HEK293 (cell line): ENCODE results near the gene TBC1D17.

ENCODE experiments used
- GLI4 ChIP-seq: fragments of 450-650 bp; formaldehyde crosslinking; IDR thresholded peaks from 2 replicates; pipeline ENCODE4 v1.5.1; 2016; ENCODE audit warnings: missing biosample characterization, missing genetic modification characterization
- GLIS2 ChIP-seq: fragments of 450-650 bp; formaldehyde crosslinking; IDR thresholded peaks from 2 replicates; pipeline ENCODE4 v1.5.1; 2016; ENCODE audit warnings: missing biosample characterization, missing genetic modification characterization
- KLF16 ChIP-seq: fragments of 450-650 bp; formaldehyde crosslinking; IDR thresholded peaks from 2 replicates; pipeline ENCODE4 v1.5.1; 2017; ENCODE audit warnings: missing biosample characterization, missing genetic modification characterization
- KLF7 ChIP-seq: fragments of 450-650 bp; formaldehyde crosslinking; IDR thresholded peaks from 2 replicates; pipeline ENCODE4 v1.5.1; 2016; ENCODE audit warnings: missing biosample characterization, missing genetic modification characterization, borderline replicate concordance
- KLF8 ChIP-seq: fragments of 450-650 bp; formaldehyde crosslinking; IDR thresholded peaks from 2 replicates; pipeline ENCODE4 v1.5.1; 2016; ENCODE audit warnings: missing biosample characterization, missing genetic modification characterization
- SCRT1 ChIP-seq: fragments of 450-650 bp; formaldehyde crosslinking; IDR thresholded peaks from 2 replicates; pipeline ENCODE4 v1.5.1; 2016; ENCODE audit warnings: missing biosample characterization, missing genetic modification characterization, borderline replicate concordance
- SP7 ChIP-seq: fragments of 450-650 bp; formaldehyde crosslinking; IDR thresholded peaks from 2 replicates; pipeline ENCODE4 v1.5.1; 2016; ENCODE audit warnings: missing biosample characterization, missing genetic modification characterization
- ZBTB1 ChIP-seq: fragments of 450-650 bp; formaldehyde crosslinking; IDR thresholded peaks from 2 replicates; pipeline ENCODE4 v1.5.1; 2016; ENCODE audit warnings: missing biosample characterization, missing genetic modification characterization
- ZBTB17 ChIP-seq: fragments of 450-650 bp; formaldehyde crosslinking; IDR thresholded peaks from 2 replicates; pipeline ENCODE4 v1.5.1; 2016; ENCODE audit warnings: missing biosample characterization, missing genetic modification characterization
- ZEB2 ChIP-seq: fragments of 450-650 bp; formaldehyde crosslinking; IDR thresholded peaks from 2 replicates; pipeline ENCODE4 v1.5.1; 2016; ENCODE audit warnings: missing biosample characterization, missing genetic modification characterization
- ZFHX2 ChIP-seq: fragments of 450-650 bp; formaldehyde crosslinking; conservative IDR thresholded peaks from 2 replicates; pipeline ENCODE4 v1.5.1; 2016; ENCODE audit warnings: missing biosample characterization, missing genetic modification characterization
- ZNF140 ChIP-seq: fragments of 450-650 bp; formaldehyde crosslinking; IDR thresholded peaks from 2 replicates; pipeline ENCODE4 v1.5.1; 2016; ENCODE audit warnings: missing biosample characterization, missing genetic modification characterization
- ZNF169 ChIP-seq: fragments of 450-650 bp; formaldehyde crosslinking; IDR thresholded peaks from 2 replicates; pipeline ENCODE4 v1.5.1; 2016; ENCODE audit warnings: missing biosample characterization, missing genetic modification characterization
- ZNF19 ChIP-seq: fragments of 450-650 bp; formaldehyde crosslinking; IDR thresholded peaks from 2 replicates; pipeline ENCODE4; 2016; ENCODE audit warnings: missing biosample characterization, missing genetic modification characterization, low read depth
- ZNF23 ChIP-seq: fragments of 450-650 bp; formaldehyde crosslinking; IDR thresholded peaks from 2 replicates; pipeline ENCODE4 v1.5.1; 2016; ENCODE audit warnings: missing biosample characterization, missing genetic modification characterization, borderline replicate concordance
- ZNF239 ChIP-seq: fragments of 450-650 bp; formaldehyde crosslinking; IDR thresholded peaks from 2 replicates; pipeline ENCODE4 v1.5.1; 2016; ENCODE audit warnings: missing biosample characterization, missing genetic modification characterization
- ZNF248 ChIP-seq: fragments of 450-650 bp; formaldehyde crosslinking; IDR thresholded peaks from 2 replicates; pipeline ENCODE4 v1.5.1; 2017; ENCODE audit warnings: missing biosample characterization, missing genetic modification characterization
- ZNF280D ChIP-seq: fragments of 450-650 bp; formaldehyde crosslinking; IDR thresholded peaks from 2 replicates; pipeline ENCODE4 v1.5.1; 2016; ENCODE audit warnings: missing biosample characterization, missing genetic modification characterization
- ZNF433 ChIP-seq: fragments of 450-650 bp; formaldehyde crosslinking; IDR thresholded peaks from 2 replicates; pipeline ENCODE4 v1.5.1; 2016; ENCODE audit warnings: missing biosample characterization, missing genetic modification characterization, low read depth
- ZNF521 ChIP-seq: fragments of 450-650 bp; formaldehyde crosslinking; IDR thresholded peaks from 2 replicates; pipeline ENCODE4 v1.5.1; 2017; ENCODE audit warnings: missing biosample characterization, mild to moderate bottlenecking, missing genetic modification characterization
- ZNF560 ChIP-seq: fragments of 450-650 bp; formaldehyde crosslinking; IDR thresholded peaks from 2 replicates; pipeline ENCODE4 v1.5.1; 2017; ENCODE audit warnings: missing biosample characterization, missing genetic modification characterization, borderline replicate concordance
- ZNF610 ChIP-seq: fragments of 450-650 bp; formaldehyde crosslinking; IDR thresholded peaks from 2 replicates; pipeline ENCODE4 v1.5.1; 2016; ENCODE audit warnings: missing biosample characterization, missing genetic modification characterization, borderline replicate concordance
- ZNF621 ChIP-seq: fragments of 450-650 bp; formaldehyde crosslinking; IDR thresholded peaks from 2 replicates; pipeline ENCODE4 v1.5.1; 2017; ENCODE audit warnings: missing biosample characterization, missing genetic modification characterization
- ZNF629 ChIP-seq: fragments of 450-650 bp; formaldehyde crosslinking; IDR thresholded peaks from 2 replicates; pipeline ENCODE4 v1.5.1; 2017; ENCODE audit warnings: missing biosample characterization, missing genetic modification characterization
- ZNF777 ChIP-seq: fragments of 450-650 bp; formaldehyde crosslinking; IDR thresholded peaks from 2 replicates; pipeline ENCODE4 v1.5.1; 2017; ENCODE audit warnings: missing biosample characterization, missing genetic modification characterization, borderline replicate concordance
- TF ChIP-seq, protein P1 (sequence below): fragments of 450-650 bp; formaldehyde crosslinking; IDR thresholded peaks from 2 replicates; pipeline ENCODE4 v1.5.1; 2017; ENCODE audit warnings: missing biosample characterization, missing genetic modification characterization
- TF ChIP-seq, protein P2 (sequence below): fragments of 450-650 bp; formaldehyde crosslinking; IDR thresholded peaks from 2 replicates; pipeline ENCODE4 v1.5.1; 2016; ENCODE audit warnings: missing biosample characterization, missing genetic modification characterization
- TF ChIP-seq, protein P3 (sequence below): fragments of 450-650 bp; formaldehyde crosslinking; IDR thresholded peaks from 2 replicates; pipeline ENCODE4 v1.5.1; 2016; ENCODE audit warnings: missing biosample characterization, missing genetic modification characterization

Gene TBC1D17

DNA sequence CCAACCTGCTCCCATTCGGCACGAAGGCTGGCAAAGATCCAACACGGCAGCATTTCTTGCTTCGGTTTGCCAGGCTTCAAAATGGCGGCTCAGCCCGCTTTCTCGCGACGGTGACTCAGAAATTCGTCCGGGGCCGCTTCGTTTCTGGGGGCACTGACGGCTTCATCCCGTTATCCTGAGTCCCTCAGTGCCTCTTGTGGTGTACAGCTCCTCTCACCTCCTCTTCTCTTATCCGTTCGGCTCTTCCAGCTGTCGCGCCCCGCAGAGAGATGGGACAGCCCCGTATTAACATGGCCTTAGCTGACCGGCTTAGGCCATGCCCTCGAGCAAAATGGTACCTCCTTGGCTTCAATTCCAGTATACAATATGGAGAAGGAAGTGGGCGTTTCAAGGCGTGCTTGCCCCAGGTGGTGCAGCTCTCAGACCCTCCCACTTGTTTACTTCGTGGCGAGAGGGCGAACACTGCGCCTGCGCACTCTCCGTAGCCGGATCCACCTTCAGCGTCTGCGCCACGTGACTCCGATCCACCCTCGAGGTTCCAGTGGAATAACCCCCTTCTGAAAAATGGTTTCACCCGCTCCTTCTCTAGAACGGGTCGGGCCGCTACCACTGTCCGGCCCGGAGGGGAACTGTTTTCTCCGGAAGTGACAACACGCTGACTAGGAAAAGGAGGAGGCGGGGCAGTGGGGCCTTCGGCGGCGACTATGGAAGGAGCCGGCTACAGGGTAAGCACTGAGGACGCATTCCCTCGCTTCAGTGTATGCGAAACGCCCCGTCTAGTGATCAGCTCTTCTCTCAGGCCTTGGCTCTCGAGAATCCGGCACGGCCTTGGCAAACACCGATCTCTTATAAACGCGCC is at the start of gene TBC1D17, which contains the start of gene AKT1S1 (continued):
- TF ChIP-seq, protein P1, sequence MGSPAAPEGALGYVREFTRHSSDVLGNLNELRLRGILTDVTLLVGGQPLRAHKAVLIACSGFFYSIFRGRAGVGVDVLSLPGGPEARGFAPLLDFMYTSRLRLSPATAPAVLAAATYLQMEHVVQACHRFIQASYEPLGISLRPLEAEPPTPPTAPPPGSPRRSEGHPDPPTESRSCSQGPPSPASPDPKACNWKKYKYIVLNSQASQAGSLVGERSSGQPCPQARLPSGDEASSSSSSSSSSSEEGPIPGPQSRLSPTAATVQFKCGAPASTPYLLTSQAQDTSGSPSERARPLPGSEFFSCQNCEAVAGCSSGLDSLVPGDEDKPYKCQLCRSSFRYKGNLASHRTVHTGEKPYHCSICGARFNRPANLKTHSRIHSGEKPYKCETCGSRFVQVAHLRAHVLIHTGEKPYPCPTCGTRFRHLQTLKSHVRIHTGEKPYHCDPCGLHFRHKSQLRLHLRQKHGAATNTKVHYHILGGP: peak; percentile 92
- no peak for TF ChIP-seq ZNF19 (tag by site-specific recombination)
- peak; percentile 80 for TF ChIP-seq ZNF777
- TF ChIP-seq GLIS2 (tag by site-specific recombination): no peak
- 0 out of 2 replicates have a peak, but pooled peaks have one; percentile 12 for TF ChIP-seq KLF7 (tag by site-specific recombination)
- peak; percentile 14; the same call in 1 of the 2 replicates for TF ChIP-seq ZNF610 (tag by site-specific recombination)
- no peak for TF ChIP-seq ZBTB1 (tag by site-specific recombination)
- TF ChIP-seq ZBTB17 (tag by site-specific recombination): peak; percentile 69
- TF ChIP-seq SCRT1 (tag by site-specific recombination): no peak
- TF ChIP-seq ZNF23 (tag by site-specific recombination): no peak
- no peak for TF ChIP-seq GLI4 (tag by site-specific recombination)
- TF ChIP-seq ZNF280D (tag by site-specific recombination): no peak
- TF ChIP-seq ZNF621 (tag by site-specific recombination): no peak
- no peak for TF ChIP-seq ZNF521 (tag by site-specific recombination)
- TF ChIP-seq ZNF560 (tag by site-specific recombination): no peak
- TF ChIP-seq, protein P2, sequence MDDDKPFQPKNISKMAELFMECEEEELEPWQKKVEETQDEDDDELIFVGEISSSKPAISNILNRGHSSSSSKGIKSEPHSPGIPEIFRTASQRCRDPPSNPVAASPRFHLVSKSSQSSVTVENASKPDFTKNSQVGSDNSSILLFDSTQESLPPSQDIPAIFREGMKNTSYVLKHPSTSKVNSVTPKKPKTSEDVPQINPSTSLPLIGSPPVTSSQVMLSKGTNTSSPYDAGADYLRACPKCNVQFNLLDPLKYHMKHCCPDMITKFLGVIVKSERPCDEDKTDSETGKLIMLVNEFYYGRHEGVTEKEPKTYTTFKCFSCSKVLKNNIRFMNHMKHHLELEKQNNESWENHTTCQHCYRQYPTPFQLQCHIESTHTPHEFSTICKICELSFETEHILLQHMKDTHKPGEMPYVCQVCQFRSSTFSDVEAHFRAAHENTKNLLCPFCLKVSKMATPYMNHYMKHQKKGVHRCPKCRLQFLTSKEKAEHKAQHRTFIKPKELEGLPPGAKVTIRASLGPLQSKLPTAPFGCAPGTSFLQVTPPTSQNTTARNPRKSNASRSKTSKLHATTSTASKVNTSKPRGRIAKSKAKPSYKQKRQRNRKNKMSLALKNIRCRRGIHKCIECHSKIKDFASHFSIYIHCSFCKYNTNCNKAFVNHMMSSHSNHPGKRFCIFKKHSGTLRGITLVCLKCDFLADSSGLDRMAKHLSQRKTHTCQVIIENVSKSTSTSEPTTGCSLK (tag by site-specific recombination): no peak
- no peak for TF ChIP-seq ZNF248 (tag by site-specific recombination)
- TF ChIP-seq ZNF629: peak; percentile 81
- TF ChIP-seq ZFHX2 (tag by site-specific recombination): peak; percentile 93
- TF ChIP-seq SP7 (tag by site-specific recombination): peak; percentile 40
- no peak for TF ChIP-seq ZNF433 (tag by site-specific recombination)
- TF ChIP-seq ZNF140 (tag by site-specific recombination): no peak
- no peak for TF ChIP-seq ZNF239 (tag by site-specific recombination)
- no peak; the same call in 1 of the 2 replicates for TF ChIP-seq ZEB2 (tag by site-specific recombination)
- peak; percentile 73 for TF ChIP-seq KLF16
- no peak; the same call in 1 of the 2 replicates for TF ChIP-seq ZNF169
- TF ChIP-seq KLF8 (tag by site-specific recombination): no peak; the same call in none of the 2 replicates
- TF ChIP-seq, protein P3, sequence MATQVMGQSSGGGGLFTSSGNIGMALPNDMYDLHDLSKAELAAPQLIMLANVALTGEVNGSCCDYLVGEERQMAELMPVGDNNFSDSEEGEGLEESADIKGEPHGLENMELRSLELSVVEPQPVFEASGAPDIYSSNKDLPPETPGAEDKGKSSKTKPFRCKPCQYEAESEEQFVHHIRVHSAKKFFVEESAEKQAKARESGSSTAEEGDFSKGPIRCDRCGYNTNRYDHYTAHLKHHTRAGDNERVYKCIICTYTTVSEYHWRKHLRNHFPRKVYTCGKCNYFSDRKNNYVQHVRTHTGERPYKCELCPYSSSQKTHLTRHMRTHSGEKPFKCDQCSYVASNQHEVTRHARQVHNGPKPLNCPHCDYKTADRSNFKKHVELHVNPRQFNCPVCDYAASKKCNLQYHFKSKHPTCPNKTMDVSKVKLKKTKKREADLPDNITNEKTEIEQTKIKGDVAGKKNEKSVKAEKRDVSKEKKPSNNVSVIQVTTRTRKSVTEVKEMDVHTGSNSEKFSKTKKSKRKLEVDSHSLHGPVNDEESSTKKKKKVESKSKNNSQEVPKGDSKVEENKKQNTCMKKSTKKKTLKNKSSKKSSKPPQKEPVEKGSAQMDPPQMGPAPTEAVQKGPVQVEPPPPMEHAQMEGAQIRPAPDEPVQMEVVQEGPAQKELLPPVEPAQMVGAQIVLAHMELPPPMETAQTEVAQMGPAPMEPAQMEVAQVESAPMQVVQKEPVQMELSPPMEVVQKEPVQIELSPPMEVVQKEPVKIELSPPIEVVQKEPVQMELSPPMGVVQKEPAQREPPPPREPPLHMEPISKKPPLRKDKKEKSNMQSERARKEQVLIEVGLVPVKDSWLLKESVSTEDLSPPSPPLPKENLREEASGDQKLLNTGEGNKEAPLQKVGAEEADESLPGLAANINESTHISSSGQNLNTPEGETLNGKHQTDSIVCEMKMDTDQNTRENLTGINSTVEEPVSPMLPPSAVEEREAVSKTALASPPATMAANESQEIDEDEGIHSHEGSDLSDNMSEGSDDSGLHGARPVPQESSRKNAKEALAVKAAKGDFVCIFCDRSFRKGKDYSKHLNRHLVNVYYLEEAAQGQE (tag by site-specific recombination): no peak
